Measurements from ENCODE around the gene SEMA3G. TPM values are rescaled to one million over a fixed set of nuclear protein-coding genes. Genes with fewer than 3 reads are reported as not detected.

The SEMA3G gene
- total RNA-seq, 3 donors from 2014 or later = 0.05 to 0.24 (median 0.08) TPM

GRCh38 chr3:52397676-52398399, 47.1 kb downstream of the SEMA3G start:
- no peak for ATAC-seq
- peaks cover 18% of the 10 kb centered on the region for H3K36me3 Mint-ChIP-seq (ENCODE audit: insufficient read depth)
- DNase-seq = no peak
- H3K27me3 Mint-ChIP-seq (ENCODE audit: low read depth) = no peaks in the 10 kb centered on the region
- H3K4me3 Mint-ChIP-seq = no peak overlapping the region
- no peaks in the 10 kb centered on the region for H3K9me3 Mint-ChIP-seq
- no peaks in the 10 kb centered on the region for H3K4me1 Mint-ChIP-seq (ENCODE audit: low read depth)

GRCh38 chr3:52396907-52397591, 47.9 kb downstream of the SEMA3G start:
- Mint-ChIP-seq H3K9me3 (no peaks in the 10 kb centered on the region), H3K4me3 (no peak overlapping the region), H3K4me1 (ENCODE audit: low read depth) (no peaks in the 10 kb centered on the region), H3K36me3 (ENCODE audit: insufficient read depth) (peaks cover 15% of the 10 kb centered on the region), H3K27me3 (ENCODE audit: low read depth) (no peaks in the 10 kb centered on the region)
- DNase-seq (no peak), ATAC-seq (no peak)

GRCh38 chr3:52396011-52396906, 48.6 kb downstream of the SEMA3G start:
- Mint-ChIP-seq H3K4me3 (no peak overlapping the region), H3K9me3 (no peaks in the 10 kb centered on the region), H3K4me1 (ENCODE audit: low read depth) (no peaks in the 10 kb centered on the region), H3K27me3 (ENCODE audit: low read depth) (no peaks in the 10 kb centered on the region), H3K36me3 (ENCODE audit: insufficient read depth) (peaks cover 20% of the 10 kb centered on the region)
- DNase-seq (no peak), ATAC-seq (no peak)

- Mint-ChIP-seq H3K4me3 (no peak overlapping the region), H3K4me1 (ENCODE audit: low read depth) (no peaks in the 10 kb centered on the region), H3K36me3 (ENCODE audit: insufficient read depth) (peaks cover 20% of the 10 kb centered on the region), H3K27me3 (ENCODE audit: low read depth) (no peaks in the 10 kb centered on the region), H3K9me3 (no peaks in the 10 kb centered on the region)
- no peak for ATAC-seq
- DNase-seq = no peak
Observed at GRCh38 chr3:52395503-52395865, 49.4 kb downstream of the SEMA3G start.

GRCh38 chr3:52394751-52395502, 50.0 kb downstream of the SEMA3G start:
- Mint-ChIP-seq H3K4me3 (no peak overlapping the region), H3K9me3 (no peaks in the 10 kb centered on the region), H3K36me3 (ENCODE audit: insufficient read depth) (peaks cover 22% of the 10 kb centered on the region), H3K27me3 (ENCODE audit: low read depth) (no peaks in the 10 kb centered on the region), H3K4me1 (ENCODE audit: low read depth) (no peaks in the 10 kb centered on the region)
- DNase-seq (no peak), ATAC-seq (no peak)

- H3K27me3 Mint-ChIP-seq (ENCODE audit: low read depth) = no peaks in the 10 kb centered on the region
- no peaks in the 10 kb centered on the region for H3K4me1 Mint-ChIP-seq (ENCODE audit: low read depth)
- DNase-seq (no peak), ATAC-seq (no peak)
- no peak overlapping the region for H3K4me3 Mint-ChIP-seq
- no peaks in the 10 kb centered on the region for H3K9me3 Mint-ChIP-seq
- peaks cover 23% of the 10 kb centered on the region for H3K36me3 Mint-ChIP-seq (ENCODE audit: insufficient read depth)
Observed at GRCh38 chr3:52393959-52394670, 50.8 kb downstream of the SEMA3G start.

GRCh38 chr3:52393131-52393807, 51.6 kb downstream of the SEMA3G start:
- DNase-seq (no peak), ATAC-seq (no peak)
- no peaks in the 10 kb centered on the region for H3K4me1 Mint-ChIP-seq (ENCODE audit: low read depth)
- peaks cover 26% of the 10 kb centered on the region for H3K36me3 Mint-ChIP-seq (ENCODE audit: insufficient read depth)
- no peaks in the 10 kb centered on the region for H3K27me3 Mint-ChIP-seq (ENCODE audit: low read depth)
- no peak overlapping the region for H3K4me3 Mint-ChIP-seq
- no peaks in the 10 kb centered on the region for H3K9me3 Mint-ChIP-seq

GRCh38 chr3:52392216-52392930, 52.5 kb downstream of the SEMA3G start:
- H3K4me1 Mint-ChIP-seq (ENCODE audit: low read depth) = no peaks in the 10 kb centered on the region
- no peaks in the 10 kb centered on the region for H3K9me3 Mint-ChIP-seq
- peaks cover 26% of the 10 kb centered on the region for H3K36me3 Mint-ChIP-seq (ENCODE audit: insufficient read depth)
- DNase-seq (no peak), ATAC-seq (no peak)
- no peak overlapping the region for H3K4me3 Mint-ChIP-seq
- no peaks in the 10 kb centered on the region for H3K27me3 Mint-ChIP-seq (ENCODE audit: low read depth)

- peaks cover 26% of the 10 kb centered on the region for H3K36me3 Mint-ChIP-seq (ENCODE audit: insufficient read depth)
- ATAC-seq (no peak), DNase-seq (no peak)
- H3K4me1 Mint-ChIP-seq (ENCODE audit: low read depth) = no peaks in the 10 kb centered on the region
- no peaks in the 10 kb centered on the region for H3K9me3 Mint-ChIP-seq
- no peak overlapping the region for H3K4me3 Mint-ChIP-seq
- no peaks in the 10 kb centered on the region for H3K27me3 Mint-ChIP-seq (ENCODE audit: low read depth)
Observed at GRCh38 chr3:52391096-52391495, 53.8 kb downstream of the SEMA3G start.

- Mint-ChIP-seq H3K4me3 (no peak overlapping the region), H3K27me3 (ENCODE audit: low read depth) (no peaks in the 10 kb centered on the region), H3K36me3 (ENCODE audit: insufficient read depth) (peaks cover 28% of the 10 kb centered on the region), H3K4me1 (ENCODE audit: low read depth) (no peaks in the 10 kb centered on the region), H3K9me3 (no peaks in the 10 kb centered on the region)
- no peak for DNase-seq
- ATAC-seq = no peak
Observed at GRCh38 chr3:52388933-52389332, 56.0 kb downstream of the SEMA3G start.

GRCh38 chr3:52388348-52388821, 56.5 kb downstream of the SEMA3G start:
- Mint-ChIP-seq H3K36me3 (ENCODE audit: insufficient read depth) (peaks cover 28% of the 10 kb centered on the region), H3K9me3 (no peaks in the 10 kb centered on the region), H3K27me3 (ENCODE audit: low read depth) (no peaks in the 10 kb centered on the region), H3K4me1 (ENCODE audit: low read depth) (no peaks in the 10 kb centered on the region), H3K4me3 (no peak overlapping the region)
- ATAC-seq (no peak), DNase-seq (no peak)

- no peaks in the 10 kb centered on the region for H3K9me3 Mint-ChIP-seq
- ATAC-seq (no peak), DNase-seq (no peak)
- H3K4me1 Mint-ChIP-seq (ENCODE audit: low read depth) = no peaks in the 10 kb centered on the region
- H3K36me3 Mint-ChIP-seq (ENCODE audit: insufficient read depth) = peaks cover 21% of the 10 kb centered on the region
- no peaks in the 10 kb centered on the region for H3K27me3 Mint-ChIP-seq (ENCODE audit: low read depth)
- no peak overlapping the region for H3K4me3 Mint-ChIP-seq
Observed at GRCh38 chr3:52387481-52387880, 57.4 kb downstream of the SEMA3G start.

Measured in activated T-cell treated with anti-CD3 and anti-CD28 coated beads, Interleukin-2, amount 50 U/mL, for 4 hours (primary cell).